Measurements from ENCODE around the gene SUN2.

GRCh38 chr22:38758276-38758945 is 2.6 kb upstream of the SUN2 start:
- TF ChIP-seq CTCF (IDR thresholded peaks at IDR 0.05 in 4 of 5, conservative IDR thresholded peaks at IDR 0.05 in 1 of 5) (no peak), POLR2A (IDR thresholded peaks at IDR 0.05) (no peak)

Data from gastrocnemius medialis (tissue), 4 donors.